Measurements from ENCODE around the gene LINC00632. TPM values are rescaled to one million over a fixed set of nuclear protein-coding genes. Genes with fewer than 3 reads are reported as not detected.

Gene LINC00632
- total RNA-seq, 1 donor = 17.1 TPM

- DNase-seq (ENCODE audit: low read depth) = no peak
- no peak for TF ChIP-seq CTCF (IDR thresholded peaks at IDR 0.05; ENCODE audit: insufficient read depth, low read length)
- no peak overlapping the region for H3K4me3 ChIP-seq (ENCODE audit: low read depth, low read length)
Measured at GRCh38 chrX:140776320-140776719, 66.8 kb downstream of the LINC00632 start.

- no peak overlapping the region for H3K4me3 ChIP-seq (ENCODE audit: low read depth, low read length)
- no peak for DNase-seq (ENCODE audit: low read depth)
- TF ChIP-seq CTCF (IDR thresholded peaks at IDR 0.05; ENCODE audit: insufficient read depth, low read length) = no peak
Measured at GRCh38 chrX:140794642-140795041, 85.1 kb downstream of the LINC00632 start.

GRCh38 chrX:140799216-140799615 lies 89.7 kb downstream of the LINC00632 start:
- no peak for TF ChIP-seq CTCF (IDR thresholded peaks at IDR 0.05; ENCODE audit: insufficient read depth, low read length)

GRCh38 chrX:140804292-140804691 lies 94.7 kb downstream of the LINC00632 start:
- TF ChIP-seq CTCF (IDR thresholded peaks at IDR 0.05; ENCODE audit: insufficient read depth, low read length) = no peak
- DNase-seq (ENCODE audit: low read depth) = no peak

More at GRCh38 chrX:140799216-140799615, 89.7 kb downstream of the LINC00632 start:
- no peak overlapping the region for H3K4me3 ChIP-seq (ENCODE audit: low read depth, low read length)
- no peak for DNase-seq (ENCODE audit: low read depth)

GRCh38 chrX:140815868-140816267 lies 106.3 kb downstream of the LINC00632 start:
- no peak overlapping the region for H3K4me3 ChIP-seq (ENCODE audit: low read depth, low read length)
- no peak for TF ChIP-seq CTCF (IDR thresholded peaks at IDR 0.05; ENCODE audit: insufficient read depth, low read length)
- peak; percentile 41 for DNase-seq (ENCODE audit: low read depth)

More at GRCh38 chrX:140804292-140804691, 94.7 kb downstream of the LINC00632 start:
- no peak overlapping the region for H3K4me3 ChIP-seq (ENCODE audit: low read depth, low read length)

- peak; percentile 45 for DNase-seq (ENCODE audit: low read depth)
- no peak overlapping the region for H3K4me3 ChIP-seq (ENCODE audit: low read depth, low read length)
- peak; percentile 68 for TF ChIP-seq CTCF (IDR thresholded peaks at IDR 0.05; ENCODE audit: insufficient read depth, low read length)
Measured at GRCh38 chrX:140817943-140818342, 108.4 kb downstream of the LINC00632 start.

GRCh38 chrX:140821280-140821679 lies 111.7 kb downstream of the LINC00632 start:
- TF ChIP-seq CTCF (IDR thresholded peaks at IDR 0.05; ENCODE audit: insufficient read depth, low read length) = no peak
- DNase-seq (ENCODE audit: low read depth) = no peak
- no peak overlapping the region for H3K4me3 ChIP-seq (ENCODE audit: low read depth, low read length)

All from fibroblast of the aortic adventitia (primary cell).